Immature natural killer cell (primary cell): ENCODE data around the gene TMEM121B. TPM values are rescaled to one million over a fixed set of nuclear protein-coding genes. Genes with fewer than 3 reads are reported as not detected.
A peak's percentile ranks its signal among the peaks of the same experiment; 100 is the strongest.

ENCODE experiments used
- DNase-seq, 3 donors: peaks; one replicate each; pipeline ENCODE4 v3.0.0; 2022; ENCODE audit warnings: mixed read lengths in 1 of 3
- H3K27ac Mint-ChIP-seq, 6 donors: one replicate each; pipeline ENCODE4 v1.8.0; 2020; ENCODE audit warnings: mixed read lengths in 6 of 6, mild to moderate bottlenecking in 5 of 6, inconsistent platforms in 4 of 6, moderate library complexity in 3 of 6
- H3K27me3 Mint-ChIP-seq, 3 donors: one replicate each; pipeline ENCODE4 v1.8.0; 2020 to 2021; ENCODE audit warnings: low read depth in 3 of 3, mild to moderate bottlenecking in 3 of 3, mixed read lengths in 3 of 3, moderate library complexity in 3 of 3, inconsistent platforms in 1 of 3
- H3K36me3 Mint-ChIP-seq, 3 donors: one replicate each; pipeline ENCODE4 v1.8.0; 2020; ENCODE audit warnings: mixed read lengths in 3 of 3, inconsistent platforms in 2 of 3, mild to moderate bottlenecking in 2 of 3
- H3K4me1 Mint-ChIP-seq, 2 donors: one replicate each; pipeline ENCODE4 v1.8.0; 2020; ENCODE audit warnings: inconsistent platforms in 2 of 2, mild to moderate bottlenecking in 2 of 2, mixed read lengths in 2 of 2, moderate library complexity in 1 of 2
- H3K4me3 Mint-ChIP-seq, 5 donors: one replicate each; pipeline ENCODE4 v1.8.0; 2020; ENCODE audit warnings: mild to moderate bottlenecking in 5 of 5, mixed read lengths in 5 of 5, inconsistent platforms in 3 of 5, moderate library complexity in 3 of 5
- H3K9me3 Mint-ChIP-seq, 6 donors: one replicate each; pipeline ENCODE4 v1.8.0; 2020; ENCODE audit warnings: mild to moderate bottlenecking in 6 of 6, mixed read lengths in 6 of 6, inconsistent platforms in 4 of 6, moderate library complexity in 3 of 6
- polyA plus RNA-seq, 3 donors: library from polyadenylated mRNA; unstranded; fragments of 300-500 nt; fragmentation: Illumina TruSeq; gene quantifications; one replicate each; pipeline ENCODE4 v1.2.3, GENCODE V29; 2021

The TMEM121B gene
- polyA plus RNA-seq, 3 donors from 2014 or later = not detected

GRCh38 chr22:17114173-17114897 lies 6.8 kb downstream of the TMEM121B start:
- no peak for DNase-seq
- Mint-ChIP-seq H3K4me3 (no peak overlapping the region), H3K27me3 (peaks cover 3 to 8% (median 7%) of the 10 kb centered on the region in 3 donors)

GRCh38 chr22:17113600-17113999 lies 7.6 kb downstream of the TMEM121B start:
- H3K4me3 Mint-ChIP-seq = no peak overlapping the region
- H3K36me3 Mint-ChIP-seq = peaks cover 0 to 13% (median 4%) of the 10 kb centered on the region in 3 donors
- DNase-seq = no peak
- H3K9me3 Mint-ChIP-seq = peaks cover 0 to 1% (median 0%) of the 10 kb centered on the region in 6 donors
- peaks cover 39 to 43% of the 10 kb centered on the region in 2 donors for H3K4me1 Mint-ChIP-seq
- H3K27ac Mint-ChIP-seq = no peak overlapping the region
- peaks cover 3 to 8% (median 3%) of the 10 kb centered on the region in 3 donors for H3K27me3 Mint-ChIP-seq

More at GRCh38 chr22:17114173-17114897, 6.8 kb downstream of the TMEM121B start:
- Mint-ChIP-seq H3K9me3 (peaks cover 0 to 1% (median 0%) of the 10 kb centered on the region in 6 donors), H3K4me1 (peaks cover 45 to 50% of the 10 kb centered on the region in 2 donors), H3K36me3 (peaks cover 0 to 13% (median 4%) of the 10 kb centered on the region in 3 donors), H3K27ac (peak overlapping the region in 1 of 6 donors; percentile 25)

GRCh38 chr22:17112491-17113042 lies 8.6 kb downstream of the TMEM121B start:
- no peaks in the 10 kb centered on the region for H3K9me3 Mint-ChIP-seq
- no peak for DNase-seq
- H3K4me1 Mint-ChIP-seq = peaks cover 31 to 32% of the 10 kb centered on the region in 2 donors
- peaks cover 0 to 3% (median 2%) of the 10 kb centered on the region in 3 donors for H3K27me3 Mint-ChIP-seq
- H3K4me3 Mint-ChIP-seq = no peak overlapping the region
- H3K36me3 Mint-ChIP-seq = peaks cover under 1 to 16% (median 4%) of the 10 kb centered on the region in 3 donors
- no peak overlapping the region for H3K27ac Mint-ChIP-seq

GRCh38 chr22:17110791-17111550 lies 10.2 kb downstream of the TMEM121B start:
- no peak overlapping the region for H3K4me3 Mint-ChIP-seq
- no peak for DNase-seq
- H3K27me3 Mint-ChIP-seq = no peaks in the 10 kb centered on the region
- no peaks in the 10 kb centered on the region for H3K9me3 Mint-ChIP-seq
- peaks cover 24 to 31% of the 10 kb centered on the region in 2 donors for H3K4me1 Mint-ChIP-seq
- H3K36me3 Mint-ChIP-seq = peaks cover 5 to 29% (median 6%) of the 10 kb centered on the region in 3 donors
- H3K27ac Mint-ChIP-seq = peak overlapping the region in 1 of 6 donors; percentile 6

- Mint-ChIP-seq H3K36me3 (peaks cover 7 to 39% (median 9%) of the 10 kb centered on the region in 3 donors), H3K4me3 (no peak overlapping the region), H3K27ac (no peak overlapping the region), H3K9me3 (no peaks in the 10 kb centered on the region), H3K4me1 (peaks cover 16 to 23% of the 10 kb centered on the region in 2 donors), H3K27me3 (no peaks in the 10 kb centered on the region)
- DNase-seq = no peak
Observed at GRCh38 chr22:17109976-17110375, 11.2 kb downstream of the TMEM121B start.

- H3K4me1 Mint-ChIP-seq = peaks cover 12 to 20% of the 10 kb centered on the region in 2 donors
- H3K4me3 Mint-ChIP-seq = no peak overlapping the region
- DNase-seq = no peak
- H3K36me3 Mint-ChIP-seq = peaks cover 7 to 45% (median 9%) of the 10 kb centered on the region in 3 donors
- no peaks in the 10 kb centered on the region for H3K9me3 Mint-ChIP-seq
- H3K27me3 Mint-ChIP-seq = no peaks in the 10 kb centered on the region
- H3K27ac Mint-ChIP-seq = no peak overlapping the region
Observed at GRCh38 chr22:17109113-17109865, 11.9 kb downstream of the TMEM121B start.

GRCh38 chr22:17108256-17109112 lies 12.7 kb downstream of the TMEM121B start:
- no peak overlapping the region for H3K4me3 Mint-ChIP-seq
- H3K27me3 Mint-ChIP-seq = no peaks in the 10 kb centered on the region
- no peaks in the 10 kb centered on the region for H3K9me3 Mint-ChIP-seq
- H3K27ac Mint-ChIP-seq = no peak overlapping the region
- H3K4me1 Mint-ChIP-seq = peaks cover 10 to 20% of the 10 kb centered on the region in 2 donors
- H3K36me3 Mint-ChIP-seq = peaks cover 7 to 45% (median 9%) of the 10 kb centered on the region in 3 donors
- no peak for DNase-seq

- H3K27me3 Mint-ChIP-seq = no peaks in the 10 kb centered on the region
- H3K27ac Mint-ChIP-seq = no peak overlapping the region
- peaks cover 10 to 20% of the 10 kb centered on the region in 2 donors for H3K4me1 Mint-ChIP-seq
- H3K4me3 Mint-ChIP-seq = no peak overlapping the region
- no peaks in the 10 kb centered on the region for H3K9me3 Mint-ChIP-seq
- H3K36me3 Mint-ChIP-seq = peaks cover 13 to 51% (median 14%) of the 10 kb centered on the region in 3 donors
- no peak for DNase-seq
Observed at GRCh38 chr22:17107547-17107810, 13.7 kb downstream of the TMEM121B start.

- peak overlapping the region in 1 of 6 donors; percentile 17 for H3K27ac Mint-ChIP-seq
- H3K4me3 Mint-ChIP-seq = peak overlapping the region in 3 of 5 donors; percentile 11 to 48 (median 46)
- H3K36me3 Mint-ChIP-seq = peaks cover 19 to 56% (median 19%) of the 10 kb centered on the region in 3 donors
- H3K27me3 Mint-ChIP-seq = no peaks in the 10 kb centered on the region
- H3K4me1 Mint-ChIP-seq = peaks cover 10 to 20% of the 10 kb centered on the region in 2 donors
- no peak for DNase-seq
- H3K9me3 Mint-ChIP-seq = no peaks in the 10 kb centered on the region
Observed at GRCh38 chr22:17106785-17107546, 14.2 kb downstream of the TMEM121B start.

- Mint-ChIP-seq H3K27me3 (peaks cover 0 to 1% (median 0%) of the 10 kb centered on the region in 3 donors), H3K4me1 (peaks cover 14 to 22% of the 10 kb centered on the region in 2 donors), H3K9me3 (no peaks in the 10 kb centered on the region), H3K4me3 (peak overlapping the region in 1 of 5 donors; percentile 46), H3K27ac (no peak overlapping the region), H3K36me3 (peaks cover 25 to 58% (median 26%) of the 10 kb centered on the region in 3 donors)
- DNase-seq = no peak
Observed at GRCh38 chr22:17106161-17106784, 14.9 kb downstream of the TMEM121B start.

- Mint-ChIP-seq H3K27me3 (peaks cover 0 to 2% (median 0%) of the 10 kb centered on the region in 3 donors), H3K4me3 (no peak overlapping the region), H3K27ac (no peak overlapping the region), H3K9me3 (no peaks in the 10 kb centered on the region), H3K4me1 (peaks cover 20 to 29% of the 10 kb centered on the region in 2 donors), H3K36me3 (peaks cover 33 to 62% (median 34%) of the 10 kb centered on the region in 3 donors)
- DNase-seq = no peak
Observed at GRCh38 chr22:17105143-17106129, 15.7 kb downstream of the TMEM121B start.
